ENCODE measurements around the gene TRIM7. TPM values are rescaled to one million over a fixed set of nuclear protein-coding genes. Genes with fewer than 3 reads are reported as not detected.

Gene TRIM7
- total RNA-seq, 1 donor from 2014 or later = 14.4 TPM

DNA sequence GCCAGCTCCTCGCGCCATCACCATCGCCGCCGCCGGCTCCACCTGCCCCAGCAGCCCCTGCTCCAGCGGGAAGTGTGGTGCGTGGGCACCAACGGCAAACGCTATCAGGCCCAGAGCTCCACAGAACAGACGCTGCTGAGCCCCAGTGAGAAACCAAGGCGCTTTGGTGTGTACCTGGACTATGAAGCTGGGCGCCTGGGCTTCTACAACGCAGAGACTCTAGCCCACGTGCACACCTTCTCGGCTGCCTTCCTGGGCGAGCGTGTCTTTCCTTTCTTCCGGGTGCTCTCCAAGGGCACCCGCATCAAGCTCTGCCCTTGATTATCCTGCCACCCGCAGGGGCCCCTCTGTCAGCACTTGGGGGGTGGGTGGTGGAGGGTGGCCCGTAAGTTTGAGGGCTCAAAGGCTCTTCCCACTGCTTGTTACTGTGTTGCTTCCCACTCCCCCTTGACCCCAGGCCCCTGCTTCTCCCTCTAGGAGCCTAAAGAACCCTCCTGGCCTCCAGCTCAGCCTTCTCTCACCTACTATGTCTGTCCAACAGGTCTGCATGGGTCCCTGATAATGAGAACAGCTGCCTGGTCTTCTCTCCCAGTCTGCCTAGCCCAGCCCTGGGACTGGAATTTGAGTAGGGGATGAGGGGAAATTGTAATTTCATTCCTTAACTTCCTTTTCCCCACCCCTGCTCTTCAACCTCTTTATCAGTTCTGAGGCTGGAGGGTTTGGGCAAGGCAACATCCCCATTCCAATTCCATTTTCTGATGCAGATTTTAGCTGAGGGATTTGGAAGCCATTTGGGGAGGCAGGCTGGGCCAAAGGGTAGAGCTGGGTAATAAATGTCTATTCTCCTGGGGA, 29.7 kb upstream of the TRIM7 start:
- ATAC-seq (no peak), DNase-seq (ENCODE audit: missing footprints) (no peak)
- intact Hi-C loops (cut with DNase I) = no loop called here

GRCh38 chr5:181233801-181234454, 28.9 kb upstream of the TRIM7 start:
- ATAC-seq (no peak), DNase-seq (ENCODE audit: missing footprints) (no peak)
- intact Hi-C loops (cut with DNase I) = no loop called here

- ATAC-seq (no peak), DNase-seq (ENCODE audit: missing footprints) (no peak)
- intact Hi-C loops (cut with DNase I) = no loop called here
These were observed 28.2 kb upstream of the TRIM7 start for GRCh38 chr5:181233088-181233800.

- DNase-seq (ENCODE audit: missing footprints) (no peak), ATAC-seq (no peak)
- intact Hi-C loops (cut with DNase I) = no loop called here
These were observed 27.6 kb upstream of the TRIM7 start for GRCh38 chr5:181232593-181232992.

DNA sequence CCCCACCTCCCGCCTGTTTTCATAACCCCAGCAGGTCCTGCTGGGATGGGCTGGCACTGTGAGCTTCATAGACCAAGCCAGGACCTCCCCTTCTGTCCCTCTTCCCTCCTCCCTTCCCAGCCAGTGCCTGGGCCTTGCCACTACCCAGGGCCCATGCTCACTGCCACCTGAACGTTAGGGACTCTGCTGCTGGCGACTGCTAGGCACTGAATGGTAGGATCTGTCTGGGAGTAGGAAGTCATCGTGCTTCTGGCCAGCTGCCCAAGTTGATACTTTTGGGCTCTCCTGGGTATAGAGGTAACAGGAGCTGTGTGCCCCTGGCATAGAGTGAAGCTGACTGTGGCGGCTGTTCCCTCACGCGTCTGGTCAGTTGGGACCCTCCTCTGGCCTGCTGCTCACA, 26.4 kb upstream of the TRIM7 start:
- no peak for ATAC-seq
- no peak for DNase-seq (ENCODE audit: missing footprints)
- intact Hi-C loops (cut with DNase I) = no loop called here

GRCh38 chr5:181230551-181230950, 25.6 kb upstream of the TRIM7 start:
- no peak for DNase-seq (ENCODE audit: missing footprints)
- intact Hi-C loops (cut with DNase I) = no loop called here
- no peak for ATAC-seq

GRCh38 chr5:181229996-181230395, 25.0 kb upstream of the TRIM7 start:
- no peak for DNase-seq (ENCODE audit: missing footprints)
- intact Hi-C loops (cut with DNase I) = no loop called here
- no peak for ATAC-seq

DNA sequence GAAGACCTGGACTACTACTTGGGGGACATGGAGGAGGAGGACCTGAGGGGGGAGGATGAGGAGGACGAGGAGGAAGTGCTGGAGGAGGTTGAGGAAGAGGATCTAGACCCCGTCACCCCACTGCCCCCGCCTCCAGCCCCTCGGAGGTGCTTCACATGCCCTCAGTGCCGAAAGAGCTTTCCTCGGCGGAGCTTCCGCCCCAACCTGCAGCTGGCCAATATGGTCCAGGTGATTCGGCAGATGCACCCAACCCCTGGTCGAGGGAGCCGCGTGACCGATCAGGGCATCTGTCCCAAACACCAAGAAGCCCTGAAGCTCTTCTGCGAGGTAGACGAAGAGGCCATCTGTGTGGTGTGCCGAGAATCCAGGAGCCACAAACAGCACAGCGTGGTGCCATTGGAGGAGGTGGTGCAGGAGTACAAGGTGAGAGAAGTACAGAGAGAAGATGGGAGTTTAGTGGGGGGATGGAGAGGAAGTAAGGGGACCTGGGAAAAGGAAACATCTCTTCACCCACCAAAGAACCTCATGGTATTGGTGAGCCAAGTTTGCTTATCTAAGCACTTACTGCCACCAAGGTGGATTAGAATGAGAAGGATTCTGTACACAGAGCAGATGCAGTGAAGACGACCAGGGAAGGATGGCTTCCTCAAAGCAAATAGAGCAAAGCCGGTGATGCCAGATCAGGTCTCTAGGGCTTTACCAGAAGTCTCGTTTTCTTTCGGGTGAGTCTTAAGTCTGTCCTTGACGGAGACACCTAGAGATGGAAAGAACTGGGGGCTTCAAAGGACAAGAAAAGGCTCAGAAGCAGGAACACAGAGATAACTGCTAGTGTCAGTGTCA, 19.6 kb upstream of the TRIM7 start:
- DNase-seq (ENCODE audit: missing footprints) = no peak
- no peak for ATAC-seq
- intact Hi-C loops (cut with DNase I) = no loop called here

GRCh38 chr5:181223729-181224389, 18.9 kb upstream of the TRIM7 start:
- DNase-seq (ENCODE audit: missing footprints) = peak; percentile 85
- no peak for ATAC-seq
- intact Hi-C loops (cut with DNase I) = loop anchor here (1.0 kb wide), 2 partner anchors 20 to 37 kb away; partner anchors contain the start of gene TRIM52

DNA sequence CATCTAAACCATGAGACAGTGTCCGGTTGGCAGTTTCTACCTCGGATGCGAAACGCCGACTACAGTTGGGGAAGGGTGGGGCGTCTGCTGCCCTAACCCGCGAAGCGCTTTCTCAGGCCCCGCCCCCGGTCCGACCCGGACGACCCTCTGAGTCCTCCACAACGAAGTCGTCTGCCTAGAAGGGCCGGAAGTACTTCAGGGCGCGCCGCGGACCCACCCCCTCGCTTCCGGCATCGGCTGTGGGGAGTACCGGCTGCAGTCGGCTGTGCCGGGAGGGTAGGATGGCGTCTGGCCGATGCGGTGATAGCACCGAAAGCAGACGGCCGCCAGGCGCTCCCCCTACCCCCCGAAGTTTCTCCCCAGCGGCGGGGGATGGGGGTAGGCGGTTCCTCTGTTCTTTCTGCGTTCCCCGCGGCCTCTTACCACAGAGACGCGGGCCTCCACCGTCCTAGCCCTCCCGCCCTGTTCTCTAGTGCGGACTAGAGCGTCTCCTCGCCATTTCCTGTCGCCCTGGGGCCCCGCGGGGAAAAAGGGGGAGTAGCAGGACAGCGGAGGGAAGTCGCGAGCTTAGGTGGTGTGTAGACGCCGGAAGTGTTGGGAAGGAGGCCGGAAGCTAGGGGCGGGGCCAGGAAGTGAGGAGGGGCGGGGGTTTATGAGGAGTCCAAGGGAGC, 18.2 kb upstream of the TRIM7 start, which contains the start of gene TRIM41:
TSS of gene TRIM41 (plus strand) at position 224 of the 671 bp plus-strand sequence. CDS start 719 bp downstream, outside the sequence.
- peak; percentile 91 for ATAC-seq
- intact Hi-C loops (cut with DNase I) = loop anchor here (1.0 kb wide), 2 partner anchors 21 to 38 kb away; partner anchors contain the start of gene TRIM52
- peak; percentile 99 for DNase-seq (ENCODE audit: missing footprints)

- DNase-seq (ENCODE audit: missing footprints) = no peak
- intact Hi-C loops (cut with DNase I) = loop anchor here (1.0 kb wide), 4 partner anchors 15 to 39 kb away; partner anchors contain the start of gene TRIM52
- ATAC-seq = no peak
These were observed 17.6 kb upstream of the TRIM7 start for GRCh38 chr5:181222630-181223057.

- peak; percentile 66 for ATAC-seq
- intact Hi-C loops (cut with DNase I) = loop anchor here (1.0 kb wide), 2 partner anchors 15 to 34 kb away; no protein-coding TSS in a partner anchor
- peak; percentile 89 for DNase-seq (ENCODE audit: missing footprints)
These were observed 17.0 kb upstream of the TRIM7 start for GRCh38 chr5:181221792-181222629.

DNA sequence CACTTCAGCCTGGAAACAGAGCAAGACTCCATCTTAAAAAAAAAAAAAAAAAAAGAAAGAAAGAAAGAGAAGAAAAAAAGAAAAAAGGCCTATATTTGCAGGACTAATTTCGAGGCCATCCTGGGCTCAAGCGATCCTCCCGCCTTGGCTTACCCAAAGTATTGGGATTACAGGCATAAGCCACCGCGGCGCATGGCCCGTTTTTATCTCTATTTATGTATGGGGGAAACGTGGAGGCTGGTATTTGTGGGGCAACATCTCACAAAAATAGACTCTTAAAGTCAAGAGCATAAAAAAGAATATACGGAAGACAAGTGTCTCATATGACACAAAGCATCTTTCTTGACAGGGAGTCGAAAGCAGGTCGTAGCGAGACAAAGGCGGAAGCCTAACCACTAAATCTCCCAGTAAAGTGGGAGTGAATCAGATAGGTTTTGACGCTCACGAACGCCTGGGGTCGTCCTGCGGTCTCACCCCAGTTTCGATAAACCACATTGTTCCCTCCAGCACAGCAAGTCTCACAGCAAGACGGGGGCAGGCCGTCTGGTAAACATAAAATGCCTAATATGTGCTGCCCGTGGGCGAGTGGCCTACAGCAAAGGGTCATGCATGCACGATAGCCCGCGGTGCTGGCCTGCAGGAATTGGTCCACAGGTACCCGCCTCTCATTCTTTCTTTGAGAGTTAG, 16.3 kb upstream of the TRIM7 start:
- intact Hi-C loops (cut with DNase I) = no loop called here
- ATAC-seq (no peak), DNase-seq (ENCODE audit: missing footprints) (no peak)

DNA sequence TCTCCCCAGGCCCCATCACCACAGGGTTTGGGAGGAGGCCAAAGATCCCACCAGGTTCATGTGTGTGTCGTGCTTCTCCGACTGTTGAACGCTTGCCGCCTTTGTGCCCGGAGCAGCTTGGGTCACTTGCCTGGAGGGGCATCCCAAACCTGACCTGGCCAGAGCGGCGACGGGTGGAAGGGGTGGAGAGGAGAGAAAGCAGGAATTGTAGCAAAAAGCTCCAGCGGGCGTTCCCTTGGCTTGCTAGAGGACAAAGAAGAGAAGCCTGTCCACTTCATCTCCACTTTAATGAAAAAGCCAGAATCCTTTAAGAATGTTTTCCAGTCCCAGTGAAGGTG, 15.2 kb upstream of the TRIM7 start:
- ATAC-seq (no peak), DNase-seq (ENCODE audit: missing footprints) (no peak)
- intact Hi-C loops (cut with DNase I) = no loop called here

GRCh38 chr5:181219262-181220177, 14.5 kb upstream of the TRIM7 start:
- intact Hi-C loops (cut with DNase I) = no loop called here
- no peak for DNase-seq (ENCODE audit: missing footprints)
- ATAC-seq = no peak

All from Right ventricle myocardium inferior (tissue), 1 donor.